ENCODE measurements around the gene TYROBP. TPM values are rescaled to one million over a fixed set of nuclear protein-coding genes. Genes with fewer than 3 reads are reported as not detected.

The TYROBP gene
- total and polyA plus RNA-seq, 8 donors = 12.3 to 407 (median 14.1) TPM

GRCh38 chr19:35946203-35946602, 38.1 kb upstream of the TYROBP start:
- Histone ChIP-seq H3K27me3 (no peaks in the 10 kb centered on the region), H3K4me3 (no peak overlapping the region), H3K27ac (no peak overlapping the region), H3K36me3 (peaks cover 0 to 11% of the 10 kb centered on the region in 2 donors), H3K9me3 (no peaks in the 10 kb centered on the region), H3K4me1 (no peaks in the 10 kb centered on the region)
- DNase-seq (no peak), ATAC-seq (no peak)
- intact Hi-C loops (cut with DNase I) = no loop called here
- TF ChIP-seq CTCF (IDR thresholded peaks at IDR 0.05) = no peak

- ATAC-seq (no peak), DNase-seq (peak in 1 of 4 donors; percentile 39)
- Histone ChIP-seq H3K9me3 (no peaks in the 10 kb centered on the region), H3K27ac (no peak overlapping the region), H3K27me3 (no peaks in the 10 kb centered on the region), H3K4me3 (no peak overlapping the region), H3K4me1 (no peaks in the 10 kb centered on the region), H3K36me3 (peaks cover 0 to 19% of the 10 kb centered on the region in 2 donors)
- intact Hi-C loops (cut with DNase I) = no loop called here
- no peak for TF ChIP-seq CTCF (IDR thresholded peaks at IDR 0.05)
These were observed 37.2 kb upstream of the TYROBP start for GRCh38 chr19:35945121-35945790.

GRCh38 chr19:35944556-35944955, 36.5 kb upstream of the TYROBP start:
- Histone ChIP-seq H3K36me3 (peaks cover 0 to 26% of the 10 kb centered on the region in 2 donors), H3K4me1 (no peaks in the 10 kb centered on the region), H3K4me3 (no peak overlapping the region), H3K27ac (no peak overlapping the region), H3K9me3 (no peaks in the 10 kb centered on the region), H3K27me3 (no peaks in the 10 kb centered on the region)
- peak in 1 of 4 donors; percentile 77 for DNase-seq
- ATAC-seq = no peak
- intact Hi-C loops (cut with DNase I) = no loop called here
- TF ChIP-seq CTCF (IDR thresholded peaks at IDR 0.05) = no peak

GRCh38 chr19:35943321-35944301, 35.5 kb upstream of the TYROBP start:
- peak in 1 of 4 donors; percentile 11 for DNase-seq
- TF ChIP-seq CTCF (IDR thresholded peaks at IDR 0.05) = no peak
- H3K27ac ChIP-seq = no peak overlapping the region
- H3K4me3 ChIP-seq = no peak overlapping the region
- intact Hi-C loops (cut with DNase I) = no loop called here
- ATAC-seq = no peak
- H3K9me3 ChIP-seq = no peaks in the 10 kb centered on the region
- H3K36me3 ChIP-seq = peaks cover 0 to 29% of the 10 kb centered on the region in 2 donors
- H3K27me3 ChIP-seq = no peaks in the 10 kb centered on the region
- no peaks in the 10 kb centered on the region for H3K4me1 ChIP-seq

GRCh38 chr19:35942235-35942634, 34.1 kb upstream of the TYROBP start:
- Histone ChIP-seq H3K4me1 (peaks cover 0 to 11% of the 10 kb centered on the region in 2 donors), H3K4me3 (no peak overlapping the region), H3K27ac (no peak overlapping the region), H3K36me3 (peaks cover 0 to 29% of the 10 kb centered on the region in 2 donors), H3K9me3 (no peaks in the 10 kb centered on the region), H3K27me3 (peaks cover 0 to 4% of the 10 kb centered on the region in 2 donors)
- DNase-seq = peak in 1 of 4 donors; percentile 30
- intact Hi-C loops (cut with DNase I) = no loop called here
- no peak for ATAC-seq
- TF ChIP-seq CTCF (IDR thresholded peaks at IDR 0.05) = no peak
